ENCODE data around the gene PDE4B.
A peak's percentile ranks its signal among the peaks of the same experiment; 100 is the strongest.

Gene PDE4B

GRCh38 chr1:66231681-66232463, 439.2 kb downstream of the PDE4B start:
- Histone ChIP-seq H3K36me3 (replicated peaks) (no peaks in the 10 kb centered on the region), H3K27me3 (replicated peaks) (no peaks in the 10 kb centered on the region), H3K4me3 (ENCODE audit: low read depth, low read length) (no peak overlapping the region), H3K27ac (no peak overlapping the region)
- in situ Hi-C loops (cut with HindIII; ENCODE audit: low pct_ligation_motif_present, low sequenced_read_pairs), result loop anchor here (25.0 kb wide), 1 partner anchor 270 kb away; no protein-coding TSS in a partner anchor
- DNase-seq, result no peak
- no peak for TF ChIP-seq CTCF (IDR thresholded peaks at IDR 0.05; ENCODE audit: low read depth, low read length, missing control alignments)

GRCh38 chr1:66237042-66237441, 444.3 kb downstream of the PDE4B start:
- H3K4me3 ChIP-seq (ENCODE audit: low read depth, low read length), result no peak overlapping the region
- H3K27me3 ChIP-seq (replicated peaks), result no peaks in the 10 kb centered on the region
- H3K27ac ChIP-seq, result no peak overlapping the region
- TF ChIP-seq CTCF (IDR thresholded peaks at IDR 0.05; ENCODE audit: low read depth, low read length, missing control alignments), result no peak
- in situ Hi-C loops (cut with HindIII; ENCODE audit: low pct_ligation_motif_present, low sequenced_read_pairs), result loop anchor here (25.0 kb wide), 1 partner anchor 275 kb away; no protein-coding TSS in a partner anchor
- no peaks in the 10 kb centered on the region for H3K36me3 ChIP-seq (replicated peaks)
- DNase-seq, result no peak

GRCh38 chr1:66237722-66238479, 445.2 kb downstream of the PDE4B start:
- no peaks in the 10 kb centered on the region for H3K27me3 ChIP-seq (replicated peaks)
- H3K27ac ChIP-seq, result no peak overlapping the region
- no peak for DNase-seq
- in situ Hi-C loops (cut with HindIII; ENCODE audit: low pct_ligation_motif_present, low sequenced_read_pairs), result loop anchor here (25.0 kb wide), 1 partner anchor 276 kb away; no protein-coding TSS in a partner anchor
- H3K36me3 ChIP-seq (replicated peaks), result no peaks in the 10 kb centered on the region
- H3K4me3 ChIP-seq (ENCODE audit: low read depth, low read length), result no peak overlapping the region
- TF ChIP-seq CTCF (IDR thresholded peaks at IDR 0.05; ENCODE audit: low read depth, low read length, missing control alignments), result no peak

GRCh38 chr1:66239834-66240233, 447.1 kb downstream of the PDE4B start:
- no peaks in the 10 kb centered on the region for H3K27me3 ChIP-seq (replicated peaks)

More at GRCh38 chr1:66239834-66240233, 447.1 kb downstream of the PDE4B start:
- in situ Hi-C loops (cut with HindIII; ENCODE audit: low pct_ligation_motif_present, low sequenced_read_pairs), result loop anchor here (25.0 kb wide), 1 partner anchor 278 kb away; no protein-coding TSS in a partner anchor
- Histone ChIP-seq H3K4me3 (ENCODE audit: low read depth, low read length) (no peak overlapping the region), H3K36me3 (replicated peaks) (no peaks in the 10 kb centered on the region), H3K27ac (no peak overlapping the region)
- peak; percentile 25 for TF ChIP-seq CTCF (IDR thresholded peaks at IDR 0.05; ENCODE audit: low read depth, low read length, missing control alignments)
- peak; percentile 9 for DNase-seq
